Panc1 (cell line): ENCODE measurements around the gene WFS1.

Experiments used
- TCF7L2 ChIP-seq: IDR thresholded peaks from 2 replicates; pipeline ENCODE4 v1.6.1; 2011; ENCODE audit warnings: mild to moderate bottlenecking, low read depth, low read length, inconsistent platforms
- TF ChIP-seq, protein P1 (sequence below): fragments of 450-650 bp; IDR thresholded peaks from 2 replicates; pipeline ENCODE4 v1.5.1; 2017; ENCODE audit warnings: mild to moderate bottlenecking
- TF ChIP-seq, protein P2 (sequence below), 2 experiments: IDR thresholded peaks; 2 replicates each; pipeline ENCODE4 v1.6.1; 2011 to 2012; ENCODE audit warnings: low read depth in 2 of 2, control low read depth in 1 of 2, low read length in 1 of 2, mild to moderate bottlenecking in 1 of 2, moderate library complexity in 1 of 2; ENCODE audit not compliant: insufficient read depth in 1 of 2

DNA sequence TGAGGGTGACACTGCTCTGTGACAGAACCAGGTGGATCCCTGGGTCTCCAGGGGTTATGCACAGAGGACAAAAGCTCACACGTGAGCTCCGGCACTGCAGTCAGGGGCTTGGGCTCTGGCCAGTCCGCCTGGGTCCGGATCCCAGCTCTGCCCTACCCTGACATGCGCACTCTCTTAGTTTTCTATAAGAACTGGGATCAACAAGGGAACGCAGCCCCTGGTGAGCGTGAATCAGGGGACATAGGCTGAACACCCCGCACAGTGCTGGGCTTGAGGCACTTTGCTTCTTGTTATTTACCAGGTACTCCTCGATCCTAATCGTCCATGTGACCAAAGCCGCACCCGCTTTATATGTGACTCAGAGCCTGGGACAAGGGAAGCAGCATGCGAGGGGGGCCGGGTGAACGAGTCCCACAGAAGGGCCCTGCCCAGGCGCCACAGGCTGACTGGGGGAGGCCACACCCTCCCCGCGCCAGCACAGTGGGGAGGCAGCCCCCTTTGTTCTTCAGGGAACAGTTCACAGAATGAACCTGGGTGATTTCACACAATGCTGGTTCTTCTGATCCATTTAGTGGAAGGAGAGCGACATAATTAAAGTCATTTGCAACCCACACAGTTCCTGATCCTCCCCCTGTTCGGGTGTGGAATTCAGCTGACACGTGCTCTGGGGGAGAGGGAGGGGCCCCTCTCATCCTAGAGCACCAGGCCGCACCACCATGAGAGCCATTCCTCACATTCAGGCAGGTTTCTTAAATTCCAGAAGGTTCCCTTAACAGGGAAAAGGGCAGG, 55.5 kb downstream of the WFS1 start:
- TF ChIP-seq, protein P1, sequence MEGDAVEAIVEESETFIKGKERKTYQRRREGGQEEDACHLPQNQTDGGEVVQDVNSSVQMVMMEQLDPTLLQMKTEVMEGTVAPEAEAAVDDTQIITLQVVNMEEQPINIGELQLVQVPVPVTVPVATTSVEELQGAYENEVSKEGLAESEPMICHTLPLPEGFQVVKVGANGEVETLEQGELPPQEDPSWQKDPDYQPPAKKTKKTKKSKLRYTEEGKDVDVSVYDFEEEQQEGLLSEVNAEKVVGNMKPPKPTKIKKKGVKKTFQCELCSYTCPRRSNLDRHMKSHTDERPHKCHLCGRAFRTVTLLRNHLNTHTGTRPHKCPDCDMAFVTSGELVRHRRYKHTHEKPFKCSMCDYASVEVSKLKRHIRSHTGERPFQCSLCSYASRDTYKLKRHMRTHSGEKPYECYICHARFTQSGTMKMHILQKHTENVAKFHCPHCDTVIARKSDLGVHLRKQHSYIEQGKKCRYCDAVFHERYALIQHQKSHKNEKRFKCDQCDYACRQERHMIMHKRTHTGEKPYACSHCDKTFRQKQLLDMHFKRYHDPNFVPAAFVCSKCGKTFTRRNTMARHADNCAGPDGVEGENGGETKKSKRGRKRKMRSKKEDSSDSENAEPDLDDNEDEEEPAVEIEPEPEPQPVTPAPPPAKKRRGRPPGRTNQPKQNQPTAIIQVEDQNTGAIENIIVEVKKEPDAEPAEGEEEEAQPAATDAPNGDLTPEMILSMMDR = no peak
- TF ChIP-seq, protein P2, sequence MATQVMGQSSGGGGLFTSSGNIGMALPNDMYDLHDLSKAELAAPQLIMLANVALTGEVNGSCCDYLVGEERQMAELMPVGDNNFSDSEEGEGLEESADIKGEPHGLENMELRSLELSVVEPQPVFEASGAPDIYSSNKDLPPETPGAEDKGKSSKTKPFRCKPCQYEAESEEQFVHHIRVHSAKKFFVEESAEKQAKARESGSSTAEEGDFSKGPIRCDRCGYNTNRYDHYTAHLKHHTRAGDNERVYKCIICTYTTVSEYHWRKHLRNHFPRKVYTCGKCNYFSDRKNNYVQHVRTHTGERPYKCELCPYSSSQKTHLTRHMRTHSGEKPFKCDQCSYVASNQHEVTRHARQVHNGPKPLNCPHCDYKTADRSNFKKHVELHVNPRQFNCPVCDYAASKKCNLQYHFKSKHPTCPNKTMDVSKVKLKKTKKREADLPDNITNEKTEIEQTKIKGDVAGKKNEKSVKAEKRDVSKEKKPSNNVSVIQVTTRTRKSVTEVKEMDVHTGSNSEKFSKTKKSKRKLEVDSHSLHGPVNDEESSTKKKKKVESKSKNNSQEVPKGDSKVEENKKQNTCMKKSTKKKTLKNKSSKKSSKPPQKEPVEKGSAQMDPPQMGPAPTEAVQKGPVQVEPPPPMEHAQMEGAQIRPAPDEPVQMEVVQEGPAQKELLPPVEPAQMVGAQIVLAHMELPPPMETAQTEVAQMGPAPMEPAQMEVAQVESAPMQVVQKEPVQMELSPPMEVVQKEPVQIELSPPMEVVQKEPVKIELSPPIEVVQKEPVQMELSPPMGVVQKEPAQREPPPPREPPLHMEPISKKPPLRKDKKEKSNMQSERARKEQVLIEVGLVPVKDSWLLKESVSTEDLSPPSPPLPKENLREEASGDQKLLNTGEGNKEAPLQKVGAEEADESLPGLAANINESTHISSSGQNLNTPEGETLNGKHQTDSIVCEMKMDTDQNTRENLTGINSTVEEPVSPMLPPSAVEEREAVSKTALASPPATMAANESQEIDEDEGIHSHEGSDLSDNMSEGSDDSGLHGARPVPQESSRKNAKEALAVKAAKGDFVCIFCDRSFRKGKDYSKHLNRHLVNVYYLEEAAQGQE (IDR thresholded peaks at IDR 0.05; ENCODE audit: insufficient read depth in 1 of 2, low read depth in 2 of 2, low read length in 1 of 2) = no peak
- TF ChIP-seq TCF7L2 = no peak
